Neural progenitor cell (in vitro differentiated cells): ENCODE results near the gene ERCC6L. TPM values are rescaled to one million over a fixed set of nuclear protein-coding genes. Genes with fewer than 3 reads are reported as not detected.

Experiments
- DNase-seq: peaks from one replicate; pipeline ENCODE4 v3.0.0-alpha.2; 2016; ENCODE audit warnings: low spot score
- H2AFZ ChIP-seq: fragments of 200-600 bp; sonication (generic); replicated peaks from 2 replicates; pipeline ENCODE4 v1.6.1; 2016; ENCODE audit warnings: antibody characterized with exemption
- H3F3A ChIP-seq: fragments of 200-600 bp; sonication (generic); 2 replicates; pipeline ENCODE4 v1.6.1; 2016; ENCODE audit warnings: antibody characterized with exemption, low read depth
- H3K27ac ChIP-seq: fragments of 200-600 bp; sonication (generic); 2 replicates; pipeline ENCODE4 v1.5.1; 2016; ENCODE audit warnings: mild to moderate bottlenecking
- H3K27me3 ChIP-seq: fragments of 200-600 bp; sonication (generic); 2 replicates; pipeline ENCODE4 v1.6.1; 2016; ENCODE audit warnings: mild to moderate bottlenecking, moderate library complexity
- H3K36me3 ChIP-seq: fragments of 200-600 bp; sonication (generic); 2 replicates; pipeline ENCODE4 v1.5.1; 2016
- H3K4me1 ChIP-seq: fragments of 200-600 bp; sonication (generic); 2 replicates; pipeline ENCODE4 v1.6.1; 2016; ENCODE audit warnings: mixed run types
- H3K4me2 ChIP-seq: fragments of 200-600 bp; sonication (generic); 2 replicates; pipeline ENCODE4 v1.6.1; 2016
- H3K4me3 ChIP-seq: fragments of 200-600 bp; sonication (generic); 2 replicates; pipeline ENCODE4 v1.5.1; 2016
- H3K79me2 ChIP-seq: fragments of 200-600 bp; sonication (generic); 2 replicates; pipeline ENCODE4 v1.6.1; 2016; ENCODE audit warnings: low read depth
- H3K9ac ChIP-seq: fragments of 200-600 bp; sonication (generic); 2 replicates; pipeline ENCODE4 v1.6.1; 2016
- H3K9me3 ChIP-seq: fragments of 200-600 bp; sonication (generic); 2 replicates; pipeline ENCODE4 v1.5.1; 2016; ENCODE audit warnings: low read depth
- H4K20me1 ChIP-seq: fragments of 200-600 bp; sonication (generic); 2 replicates; pipeline ENCODE4 v1.6.1; 2016; ENCODE audit warnings: low read depth
- H3K27ac Mint-ChIP-seq: 3 replicates; pipeline ENCODE4 v1.8.0; 2021; ENCODE audit warnings: mixed read lengths
- H3K27me3 Mint-ChIP-seq: 2 replicates; pipeline ENCODE4 v1.8.0; 2022; ENCODE audit warnings: low read depth, mild to moderate bottlenecking, inconsistent platforms, moderate library complexity, mixed read lengths; ENCODE audit not compliant: insufficient read depth
- H3K36me3 Mint-ChIP-seq: 3 replicates; pipeline ENCODE4 v1.8.0; 2021; ENCODE audit warnings: mixed read lengths
- H3K4me1 Mint-ChIP-seq: 3 replicates; pipeline ENCODE4 v1.8.0; 2021; ENCODE audit warnings: mixed read lengths
- H3K4me3 Mint-ChIP-seq: 3 replicates; pipeline ENCODE4 v1.8.0; 2021; ENCODE audit warnings: mild to moderate bottlenecking, moderate library complexity, mixed read lengths
- H3K9me3 Mint-ChIP-seq: 3 replicates; pipeline ENCODE4 v1.8.0; 2020; ENCODE audit warnings: mixed read lengths
- CTCF ChIP-seq: fragments of 200-600 bp; sonication (generic); IDR thresholded peaks from 2 replicates; pipeline ENCODE4 v1.5.1; 2017; ENCODE audit warnings: antibody characterized with exemption, mild to moderate bottlenecking
- EZH2 ChIP-seq: fragments of 200-600 bp; sonication (generic); IDR thresholded peaks from 2 replicates; pipeline ENCODE4 v1.6.1; 2017; ENCODE audit warnings: antibody characterized with exemption, mild to moderate bottlenecking, moderate library complexity
- EZH2phosphoT487 ChIP-seq: fragments of 200-600 bp; sonication (generic); IDR thresholded peaks from 2 replicates; pipeline ENCODE4 v1.6.1; 2017; ENCODE audit warnings: antibody characterized with exemption
- total RNA-seq: library from RNA; depleted of rRNA; stranded (reverse); fragments of >200 nt; gene quantifications from 2 replicates; pipeline ENCODE4 v1.2.3, GENCODE V29; 2015; ENCODE audit warnings: low replicate concordance

ERCC6L gene
- total RNA-seq, 1 donor from 2014 or later = 34.5 TPM

- H3K4me3 ChIP-seq = no peak overlapping the region
- peak overlapping the region; percentile 68 for H3K4me2 ChIP-seq
- peaks cover 5% of the 10 kb centered on the region for H3K4me1 ChIP-seq
- H2AFZ ChIP-seq = no peak overlapping the region
- H3K27me3 Mint-ChIP-seq = peaks cover 4% of the 10 kb centered on the region
- H3K79me2 ChIP-seq = no peaks in the 10 kb centered on the region
- DNase-seq = no peak
- H3K4me3 Mint-ChIP-seq = peak overlapping the region; percentile 58
- H3F3A ChIP-seq = peaks cover 11% of the 10 kb centered on the region
- H3K36me3 Mint-ChIP-seq = no peaks in the 10 kb centered on the region
- no peaks in the 10 kb centered on the region for H3K36me3 ChIP-seq
- no peaks in the 10 kb centered on the region for H3K9me3 ChIP-seq
- H3K9ac ChIP-seq = no peak overlapping the region
- peak overlapping the region; percentile 31 for H3K27ac Mint-ChIP-seq
- TF ChIP-seq CTCF = no peak
- TF ChIP-seq EZH2 = no peak
- no peak for TF ChIP-seq EZH2phosphoT487
- H3K27ac ChIP-seq = no peak overlapping the region
- H3K27me3 ChIP-seq = no peaks in the 10 kb centered on the region
- peaks cover 19% of the 10 kb centered on the region for H3K4me1 Mint-ChIP-seq
- peaks cover 3% of the 10 kb centered on the region for H3K9me3 Mint-ChIP-seq
- H4K20me1 ChIP-seq = no peaks in the 10 kb centered on the region
Observed at GRCh38 chrX:72255864-72256263, 17.0 kb upstream of the ERCC6L start.

GRCh38 chrX:72255445-72255844, 16.6 kb upstream of the ERCC6L start:
- Histone ChIP-seq H3K9ac (no peak overlapping the region), H3K4me1 (peaks cover 5% of the 10 kb centered on the region), H3K9me3 (no peaks in the 10 kb centered on the region), H4K20me1 (no peaks in the 10 kb centered on the region), H2AFZ (no peak overlapping the region), H3F3A (peaks cover 11% of the 10 kb centered on the region), H3K4me3 (peak overlapping the region; percentile 11), H3K79me2 (no peaks in the 10 kb centered on the region), H3K4me2 (peak overlapping the region; percentile 68), H3K27ac (no peak overlapping the region), H3K27me3 (no peaks in the 10 kb centered on the region), H3K36me3 (no peaks in the 10 kb centered on the region)
- Mint-ChIP-seq H3K27ac (peak overlapping the region; percentile 31), H3K36me3 (no peaks in the 10 kb centered on the region), H3K9me3 (peaks cover 3% of the 10 kb centered on the region), H3K4me1 (peaks cover 19% of the 10 kb centered on the region), H3K4me3 (peak overlapping the region; percentile 58), H3K27me3 (peaks cover 4% of the 10 kb centered on the region)
- TF ChIP-seq EZH2 (no peak), EZH2phosphoT487 (no peak), CTCF (no peak)
- DNase-seq = peak; percentile 46

- no peaks in the 10 kb centered on the region for H3K36me3 Mint-ChIP-seq
- peaks cover 19% of the 10 kb centered on the region for H3K4me1 Mint-ChIP-seq
- no peaks in the 10 kb centered on the region for H4K20me1 ChIP-seq
- H3K27me3 ChIP-seq = no peaks in the 10 kb centered on the region
- no peaks in the 10 kb centered on the region for H3K79me2 ChIP-seq
- peaks cover 3% of the 10 kb centered on the region for H3K9me3 Mint-ChIP-seq
- no peak overlapping the region for H2AFZ ChIP-seq
- H3K27me3 Mint-ChIP-seq = peaks cover 4% of the 10 kb centered on the region
- peak overlapping the region; percentile 62 for H3K4me3 Mint-ChIP-seq
- H3K4me2 ChIP-seq = peak overlapping the region; percentile 68
- no peak overlapping the region for H3K27ac ChIP-seq
- peak overlapping the region; percentile 27 for H3K4me3 ChIP-seq
- H3K36me3 ChIP-seq = no peaks in the 10 kb centered on the region
- H3F3A ChIP-seq = peaks cover 11% of the 10 kb centered on the region
- no peak overlapping the region for H3K27ac Mint-ChIP-seq
- H3K9ac ChIP-seq = no peak overlapping the region
- no peaks in the 10 kb centered on the region for H3K9me3 ChIP-seq
- DNase-seq = peak; percentile 53
- H3K4me1 ChIP-seq = peaks cover 5% of the 10 kb centered on the region
- TF ChIP-seq EZH2 = no peak
- no peak for TF ChIP-seq EZH2phosphoT487
- no peak for TF ChIP-seq CTCF
Observed at GRCh38 chrX:72254816-72255215, 16.0 kb upstream of the ERCC6L start.
